Calu3 (cell line): ENCODE results near the gene NKD1. TPM values are rescaled to one million over a fixed set of nuclear protein-coding genes. Genes with fewer than 3 reads are reported as not detected.

Experiments used
- BruUV-seq: library from RNA; stranded (reverse); fragments of 400-500 nt; replicated peaks from 2 replicates; lab custom pipeline; 2021; lab: Mats Ljungman, UMichigan
- CTCF ChIA-PET: fragments of 300-600 bp; sonication (Branson Sonifier 250); formaldehyde crosslinking; loops from one replicate; lab custom pipeline; 2022; ENCODE audit warnings: antibody characterized with exemption; lab: Charles Lee
- DNase-seq: peaks from one replicate; pipeline ENCODE4 v3.0.0; 2022
- H3K27ac Mint-ChIP-seq: one replicate; pipeline ENCODE4 v1.8.0; 2022; ENCODE audit warnings: mixed read lengths; ENCODE audit not compliant: unreplicated experiment
- H3K27me3 Mint-ChIP-seq: one replicate; pipeline ENCODE4 v1.8.0; 2022; ENCODE audit warnings: mixed read lengths; ENCODE audit not compliant: unreplicated experiment
- H3K36me3 Mint-ChIP-seq: one replicate; pipeline ENCODE4 v1.8.0; 2022; ENCODE audit warnings: mild to moderate bottlenecking, moderate library complexity, mixed read lengths; ENCODE audit not compliant: insufficient read depth, unreplicated experiment
- H3K4me1 Mint-ChIP-seq: one replicate; pipeline ENCODE4 v1.8.0; 2022; ENCODE audit warnings: mild to moderate bottlenecking, low read depth, mixed read lengths; ENCODE audit not compliant: unreplicated experiment
- H3K4me3 Mint-ChIP-seq: one replicate; pipeline ENCODE4 v1.8.0; 2022; ENCODE audit warnings: mild to moderate bottlenecking, low read depth, moderate library complexity, mixed read lengths; ENCODE audit not compliant: unreplicated experiment
- H3K9me3 Mint-ChIP-seq: one replicate; pipeline ENCODE4 v1.8.0; 2022; ENCODE audit warnings: low read depth, mixed read lengths; ENCODE audit not compliant: unreplicated experiment
- CTCF ChIP-seq: fragments of 200-600 bp; IDR thresholded peaks from one replicate; pipeline ENCODE4 v1.8.0; 2022; ENCODE audit warnings: antibody characterized with exemption; ENCODE audit not compliant: unreplicated experiment
- intact Hi-C: fragments of 100-400 bp; cut with micrococcal nuclease; formaldehyde crosslinking; loops from one replicate; pipeline ENCODE4 v1.10.0; 2022; ENCODE audit not compliant: unreplicated experiment
- total RNA-seq: library from RNA; stranded (reverse); gene quantifications from 2 replicates; pipeline ENCODE4 v1.2.3, GENCODE V29; 2022

The NKD1 gene
- total RNA-seq, 1 experiment from 2014 or later: 0.31 TPM

- DNase-seq: peak; percentile 19
- H3K4me3 Mint-ChIP-seq: no peak overlapping the region
- no peaks in the 10 kb centered on the region for H3K36me3 Mint-ChIP-seq
- no peak overlapping the region for H3K27ac Mint-ChIP-seq
- no peak for TF ChIP-seq CTCF
- peaks cover 96% of the 10 kb centered on the region for H3K27me3 Mint-ChIP-seq
- CTCF ChIA-PET: interaction anchor here (0.6 to 1.4 kb wide), 6 partner anchors 13 to 413 kb away, joined by 3 to 6 read pairs (median 3); no protein-coding TSS in a partner anchor
- intact Hi-C loops: no loop called here
- H3K9me3 Mint-ChIP-seq: no peaks in the 10 kb centered on the region
- no peaks in the 10 kb centered on the region for H3K4me1 Mint-ChIP-seq
- BruUV-seq: no TSS peak
Measured at GRCh38 chr16:50627419-50627818, 79.2 kb downstream of the NKD1 start.

- DNase-seq: no peak
- intact Hi-C loops: no loop called here
- CTCF ChIA-PET: interaction anchor here (0.6 to 1.4 kb wide), 3 partner anchors 30 to 414 kb away, joined by 3 read pairs; no protein-coding TSS in a partner anchor
- no peak for TF ChIP-seq CTCF
- Mint-ChIP-seq H3K4me3 (no peak overlapping the region), H3K9me3 (no peaks in the 10 kb centered on the region), H3K27ac (no peak overlapping the region), H3K27me3 (peaks cover 87% of the 10 kb centered on the region), H3K36me3 (no peaks in the 10 kb centered on the region), H3K4me1 (no peaks in the 10 kb centered on the region)
- no TSS peak for BruUV-seq
Measured at GRCh38 chr16:50628156-50628802, 80.1 kb downstream of the NKD1 start.

GRCh38 chr16:50629334-50629733 lies 81.1 kb downstream of the NKD1 start:
- no TSS peak for BruUV-seq
- intact Hi-C loops: no loop called here
- Mint-ChIP-seq H3K36me3 (no peaks in the 10 kb centered on the region), H3K4me1 (no peaks in the 10 kb centered on the region), H3K27me3 (peaks cover 84% of the 10 kb centered on the region), H3K4me3 (no peak overlapping the region), H3K27ac (no peak overlapping the region), H3K9me3 (no peaks in the 10 kb centered on the region)
- TF ChIP-seq CTCF: no peak
- no peak for DNase-seq
- CTCF ChIA-PET: no interaction called here

GRCh38 chr16:50630394-50631020 lies 82.3 kb downstream of the NKD1 start:
- CTCF ChIA-PET: no interaction called here

More at GRCh38 chr16:50630394-50631020, 82.3 kb downstream of the NKD1 start:
- no peaks in the 10 kb centered on the region for H3K4me1 Mint-ChIP-seq
- BruUV-seq: no TSS peak
- no peaks in the 10 kb centered on the region for H3K9me3 Mint-ChIP-seq
- no peak for TF ChIP-seq CTCF
- H3K27me3 Mint-ChIP-seq: peaks cover 84% of the 10 kb centered on the region
- H3K27ac Mint-ChIP-seq: no peak overlapping the region
- intact Hi-C loops: no loop called here
- DNase-seq: no peak
- H3K36me3 Mint-ChIP-seq: no peaks in the 10 kb centered on the region
- no peak overlapping the region for H3K4me3 Mint-ChIP-seq
